DMS153 treated with DMSO at 0.1 percent for 48 hours (cell line): Measurements from ENCODE around the gene SAP30BP.

Experiments used
- DNase-seq: peaks from one replicate; lab custom pipeline; 2025; ENCODE audit not compliant: unreplicated experiment; lab: John Stamatoyannopoulos, UW

Gene SAP30BP

GRCh38 chr17:75666959-75667790, at the start of gene SAP30BP, which contains the start of gene RECQL5:
Gene SAP30BP (plus strand): TSS chr17:75667338. CDS start chr17:75667373, 35 bp downstream.
Gene RECQL5 (minus strand): TSS chr17:75667154. CDS start chr17:75666557, 597 bp downstream.
- peak; percentile 93 for DNase-seq

- no peak for DNase-seq
Measured at GRCh38 chr17:75617675-75618074, 49.5 kb upstream of the SAP30BP start.

- no peak for DNase-seq
Measured at GRCh38 chr17:75619506-75620431, 47.4 kb upstream of the SAP30BP start.

GRCh38 chr17:75621489-75621888, 45.6 kb upstream of the SAP30BP start:
- DNase-seq, result no peak

GRCh38 chr17:75622076-75622475, 45.1 kb upstream of the SAP30BP start:
- no peak for DNase-seq

- no peak for DNase-seq
Measured at GRCh38 chr17:75622771-75623273, 44.3 kb upstream of the SAP30BP start.

- DNase-seq, result no peak
Measured at GRCh38 chr17:75623386-75623785, 43.8 kb upstream of the SAP30BP start.

- no peak for DNase-seq
Measured at GRCh38 chr17:75624021-75624420, 43.1 kb upstream of the SAP30BP start.

GRCh38 chr17:75624714-75625345, 42.3 kb upstream of the SAP30BP start:
- no peak for DNase-seq

- DNase-seq, result no peak
Measured at GRCh38 chr17:75625813-75626486, 41.2 kb upstream of the SAP30BP start.

GRCh38 chr17:75626496-75627038, 40.6 kb upstream of the SAP30BP start:
- DNase-seq, result no peak

GRCh38 chr17:75627094-75627493, 40.0 kb upstream of the SAP30BP start:
- no peak for DNase-seq

- no peak for DNase-seq
Measured at GRCh38 chr17:75628425-75628824, 38.7 kb upstream of the SAP30BP start.

GRCh38 chr17:75629157-75629556, 38.0 kb upstream of the SAP30BP start:
- DNase-seq, result no peak

- DNase-seq, result no peak
Measured at GRCh38 chr17:75630071-75630917, 36.8 kb upstream of the SAP30BP start.

- no peak for DNase-seq
Measured at GRCh38 chr17:75631353-75631752, 35.8 kb upstream of the SAP30BP start.

GRCh38 chr17:75632428-75632827, 34.7 kb upstream of the SAP30BP start:
- DNase-seq, result no peak

- DNase-seq, result peak; percentile 40
Measured at GRCh38 chr17:75632863-75633485, 34.2 kb upstream of the SAP30BP start, which contains the start of gene SMIM5. Gene SMIM5 (plus strand): TSS chr17:75633434. CDS start chr17:75640202, 6,768 bp downstream.
